ENCODE data around the gene LINGO1.

The LINGO1 gene

GRCh38 chr15:77595231-77595630, 37.5 kb downstream of the LINGO1 start:
- DNase-seq (ENCODE audit: low read depth), result no peak

GRCh38 chr15:77592758-77593157, 40.0 kb downstream of the LINGO1 start:
- no peak for DNase-seq (ENCODE audit: low read depth)

GRCh38 chr15:77591968-77592613, 40.6 kb downstream of the LINGO1 start:
- no peak for DNase-seq (ENCODE audit: low read depth)

- DNase-seq (ENCODE audit: low read depth), result no peak
These were observed 42.9 kb downstream of the LINGO1 start for GRCh38 chr15:77589839-77590238.

GRCh38 chr15:77588126-77588525, 44.6 kb downstream of the LINGO1 start:
- DNase-seq (ENCODE audit: low read depth), result no peak

GRCh38 chr15:77584691-77585090, 48.0 kb downstream of the LINGO1 start:
- no peak for DNase-seq (ENCODE audit: low read depth)

- DNase-seq (ENCODE audit: low read depth), result no peak
These were observed 48.5 kb downstream of the LINGO1 start for GRCh38 chr15:77584201-77584600.

- DNase-seq (ENCODE audit: low read depth), result no peak
These were observed 49.9 kb downstream of the LINGO1 start for GRCh38 chr15:77582763-77583162.

GRCh38 chr15:77581896-77582569, 50.7 kb downstream of the LINGO1 start:
- DNase-seq (ENCODE audit: low read depth), result no peak

GRCh38 chr15:77580996-77581682, 51.6 kb downstream of the LINGO1 start:
- no peak for DNase-seq (ENCODE audit: low read depth)

- DNase-seq (ENCODE audit: low read depth), result no peak
These were observed 53.1 kb downstream of the LINGO1 start for GRCh38 chr15:77579498-77580188.

- DNase-seq (ENCODE audit: low read depth), result no peak
These were observed 53.9 kb downstream of the LINGO1 start for GRCh38 chr15:77578641-77579372.

- DNase-seq (ENCODE audit: low read depth), result no peak
These were observed 55.3 kb downstream of the LINGO1 start for GRCh38 chr15:77577366-77577950.

- DNase-seq (ENCODE audit: low read depth), result no peak
These were observed 56.2 kb downstream of the LINGO1 start for GRCh38 chr15:77576538-77576937.

- DNase-seq (ENCODE audit: low read depth), result no peak
These were observed 57.3 kb downstream of the LINGO1 start for GRCh38 chr15:77575203-77575934.

GRCh38 chr15:77574521-77575202, 58.0 kb downstream of the LINGO1 start:
- DNase-seq (ENCODE audit: low read depth), result no peak

- DNase-seq (ENCODE audit: low read depth), result no peak
These were observed 58.9 kb downstream of the LINGO1 start for GRCh38 chr15:77573802-77574201.

GRCh38 chr15:77572186-77572585, 60.5 kb downstream of the LINGO1 start:
- no peak for DNase-seq (ENCODE audit: low read depth)

GRCh38 chr15:77571741-77572140, 61.0 kb downstream of the LINGO1 start:
- DNase-seq (ENCODE audit: low read depth), result no peak

GRCh38 chr15:77571181-77571580, 61.5 kb downstream of the LINGO1 start:
- DNase-seq (ENCODE audit: low read depth), result no peak

All from GM04503 (cell line).